ENCODE results near the gene SLC13A3. TPM values are rescaled to one million over a fixed set of nuclear protein-coding genes. Genes with fewer than 3 reads are reported as not detected.

Gene SLC13A3
- total and polyA plus RNA-seq, 8 donors: 2.4 to 10.4 (median 8.8) TPM

DNA sequence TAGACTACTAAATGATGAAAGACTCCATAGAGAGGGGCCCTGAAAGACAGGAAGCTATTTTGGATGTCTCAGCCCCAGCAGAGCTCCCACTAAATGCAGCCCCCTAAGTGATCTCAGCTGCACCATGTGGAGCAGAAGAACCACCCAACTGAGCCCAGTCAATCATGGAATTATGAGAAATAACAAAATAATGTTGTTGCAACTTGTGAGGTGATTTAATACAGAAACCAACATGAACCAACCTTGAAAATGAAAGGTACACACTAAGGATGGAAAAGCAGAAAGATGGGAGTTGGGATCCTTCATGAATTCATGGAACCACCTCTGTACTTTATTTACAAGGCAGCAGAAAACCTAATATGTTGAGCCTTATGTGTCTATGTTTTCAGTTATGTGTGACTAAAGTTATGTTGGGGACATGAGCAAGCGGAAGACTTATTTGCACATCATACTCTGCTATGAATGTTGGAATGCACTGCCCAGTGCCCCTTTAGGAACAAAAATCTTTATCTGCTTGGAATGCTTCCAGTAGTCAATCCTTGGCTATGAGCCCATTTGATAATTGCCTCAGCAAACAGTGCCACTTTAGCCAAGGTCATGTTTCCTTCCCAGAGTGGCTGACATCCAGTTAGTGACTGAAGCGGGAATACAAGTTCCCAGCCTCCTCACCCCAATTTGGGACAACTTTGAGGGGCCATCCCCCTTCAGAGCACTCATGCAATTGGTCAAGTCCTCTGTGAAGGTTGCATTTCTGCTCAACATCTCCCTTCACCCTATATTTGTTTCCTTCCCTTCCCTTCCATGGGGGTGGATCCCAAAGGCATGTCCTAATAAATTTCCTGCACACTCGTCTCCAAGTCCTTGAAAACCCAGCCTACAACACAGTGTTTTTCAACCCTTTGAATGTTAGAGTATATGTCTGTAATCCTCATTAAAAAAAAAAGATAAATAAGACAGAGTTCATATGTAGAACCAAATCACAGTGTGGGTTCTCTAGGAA lies 19.6 kb upstream of the SLC13A3 start:
- Histone ChIP-seq H3K9me3 (peaks cover 0 to 19% of the 10 kb centered on the region in 2 donors), H3K4me1 (no peaks in the 10 kb centered on the region), H3K4me3 (no peak overlapping the region), H3K27ac (no peak overlapping the region), H3K27me3 (no peaks in the 10 kb centered on the region), H3K36me3 (no peaks in the 10 kb centered on the region)
- ATAC-seq (no peak), DNase-seq (no peak)
- TF ChIP-seq, protein P1, sequence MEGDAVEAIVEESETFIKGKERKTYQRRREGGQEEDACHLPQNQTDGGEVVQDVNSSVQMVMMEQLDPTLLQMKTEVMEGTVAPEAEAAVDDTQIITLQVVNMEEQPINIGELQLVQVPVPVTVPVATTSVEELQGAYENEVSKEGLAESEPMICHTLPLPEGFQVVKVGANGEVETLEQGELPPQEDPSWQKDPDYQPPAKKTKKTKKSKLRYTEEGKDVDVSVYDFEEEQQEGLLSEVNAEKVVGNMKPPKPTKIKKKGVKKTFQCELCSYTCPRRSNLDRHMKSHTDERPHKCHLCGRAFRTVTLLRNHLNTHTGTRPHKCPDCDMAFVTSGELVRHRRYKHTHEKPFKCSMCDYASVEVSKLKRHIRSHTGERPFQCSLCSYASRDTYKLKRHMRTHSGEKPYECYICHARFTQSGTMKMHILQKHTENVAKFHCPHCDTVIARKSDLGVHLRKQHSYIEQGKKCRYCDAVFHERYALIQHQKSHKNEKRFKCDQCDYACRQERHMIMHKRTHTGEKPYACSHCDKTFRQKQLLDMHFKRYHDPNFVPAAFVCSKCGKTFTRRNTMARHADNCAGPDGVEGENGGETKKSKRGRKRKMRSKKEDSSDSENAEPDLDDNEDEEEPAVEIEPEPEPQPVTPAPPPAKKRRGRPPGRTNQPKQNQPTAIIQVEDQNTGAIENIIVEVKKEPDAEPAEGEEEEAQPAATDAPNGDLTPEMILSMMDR (IDR thresholded peaks at IDR 0.05): no peak
- intact Hi-C loops (cut with DNase I): no loop called here

- no peaks in the 10 kb centered on the region for H3K36me3 ChIP-seq
- TF ChIP-seq, protein P1 (IDR thresholded peaks at IDR 0.05): no peak
- no peak for ATAC-seq
- H3K4me1 ChIP-seq: no peaks in the 10 kb centered on the region
- H3K27ac ChIP-seq: no peak overlapping the region
- DNase-seq: no peak
- H3K4me3 ChIP-seq: no peak overlapping the region
- intact Hi-C loops (cut with DNase I): no loop called here
- H3K9me3 ChIP-seq: peaks cover 0 to 19% of the 10 kb centered on the region in 2 donors
- H3K27me3 ChIP-seq: no peaks in the 10 kb centered on the region
These were observed 18.9 kb upstream of the SLC13A3 start for GRCh38 chr20:46670228-46670584.

- intact Hi-C loops (cut with DNase I): no loop called here
- no peak for ATAC-seq
- TF ChIP-seq, protein P1 (IDR thresholded peaks at IDR 0.05): no peak
- H3K27ac ChIP-seq: no peak overlapping the region
- peaks cover 0 to 17% of the 10 kb centered on the region in 2 donors for H3K9me3 ChIP-seq
- no peaks in the 10 kb centered on the region for H3K27me3 ChIP-seq
- H3K4me3 ChIP-seq: no peak overlapping the region
- no peak for DNase-seq
- H3K4me1 ChIP-seq: no peaks in the 10 kb centered on the region
- H3K36me3 ChIP-seq: no peaks in the 10 kb centered on the region
These were observed 15.7 kb upstream of the SLC13A3 start for GRCh38 chr20:46666818-46667515.

DNA sequence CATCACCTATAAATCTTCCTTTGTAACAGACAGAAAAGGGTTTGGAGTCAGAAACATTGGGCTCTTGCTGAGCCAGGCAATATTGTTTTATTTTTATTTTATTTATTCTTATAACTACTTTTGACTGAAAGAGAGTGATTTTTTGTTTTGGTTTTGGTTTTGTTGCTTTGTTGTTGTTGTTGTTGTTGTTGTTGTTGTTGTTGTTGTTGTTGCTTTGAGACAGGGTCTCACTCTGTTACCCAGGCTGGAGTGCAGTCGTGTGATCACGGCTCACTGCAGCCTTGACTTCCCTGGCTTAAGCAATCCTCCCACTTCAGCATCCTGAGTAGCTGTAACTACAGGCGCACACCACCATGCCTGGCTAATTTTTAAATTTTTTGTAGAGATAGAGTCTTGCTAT lies 15.0 kb upstream of the SLC13A3 start:
- TF ChIP-seq, protein P1 (IDR thresholded peaks at IDR 0.05): no peak
- H3K27ac ChIP-seq: no peak overlapping the region
- H3K36me3 ChIP-seq: no peaks in the 10 kb centered on the region
- H3K4me1 ChIP-seq: no peaks in the 10 kb centered on the region
- H3K9me3 ChIP-seq: peaks cover 0 to 15% of the 10 kb centered on the region in 2 donors
- no peak overlapping the region for H3K4me3 ChIP-seq
- ATAC-seq (no peak), DNase-seq (no peak)
- intact Hi-C loops (cut with DNase I): no loop called here
- H3K27me3 ChIP-seq: no peaks in the 10 kb centered on the region

DNA sequence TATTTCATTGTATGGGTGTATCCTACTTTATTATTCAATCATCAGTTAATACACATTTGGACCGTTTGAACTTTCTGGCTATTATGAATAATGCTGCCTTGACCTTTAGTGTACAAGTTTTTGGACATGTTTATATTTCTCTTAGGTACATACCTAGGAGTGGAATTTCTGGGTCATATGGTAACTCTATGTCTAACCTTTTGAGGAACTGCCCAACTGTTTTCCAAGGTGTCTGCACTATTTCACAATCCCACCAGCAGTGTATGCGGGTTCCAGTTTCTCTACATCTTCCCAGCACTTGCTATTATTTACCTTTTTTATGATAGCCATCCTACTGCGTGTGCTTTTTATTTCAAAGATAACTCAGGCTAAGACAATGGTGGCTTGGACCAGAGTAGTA lies 14.3 kb upstream of the SLC13A3 start:
- intact Hi-C loops (cut with DNase I): no loop called here
- H3K27ac ChIP-seq: no peak overlapping the region
- ATAC-seq: no peak
- TF ChIP-seq, protein P1 (IDR thresholded peaks at IDR 0.05): no peak
- no peak overlapping the region for H3K4me3 ChIP-seq
- H3K36me3 ChIP-seq: no peaks in the 10 kb centered on the region
- H3K9me3 ChIP-seq: peaks cover 0 to 8% of the 10 kb centered on the region in 2 donors
- no peak for DNase-seq
- no peaks in the 10 kb centered on the region for H3K4me1 ChIP-seq
- no peaks in the 10 kb centered on the region for H3K27me3 ChIP-seq
